Psoas muscle (tissue), 8 donors: ENCODE data around the gene MFAP3L. TPM values are rescaled to one million over a fixed set of nuclear protein-coding genes. Genes with fewer than 3 reads are reported as not detected.
"Not testable (repeated sequence)": the region's sequence is repeated elsewhere in the genome, so short reads cannot be mapped to it uniquely, and the experiment has no call there.

Experiments used
- ATAC-seq, 4 donors: fragments of 200-7000 bp; cut with Tn5 transposase; one replicate each; pipeline ENCODE4 v1.9.1; 2020; ENCODE audit warnings: moderate library complexity in 3 of 4, mild to moderate bottlenecking in 2 of 4
- DNase-seq, 2 donors: peaks; one replicate each; pipeline ENCODE4 v3.0.0-alpha.2; 2020
- H3K27ac ChIP-seq: fragments of 200-600 bp; one replicate; pipeline ENCODE4 v1.8.0; 2022
- H3K27me3 ChIP-seq, 3 donors: fragments of 200-600 bp in 1 of 3; one replicate each; pipeline versions ENCODE4 v1.6.1 to v1.8.0; 2013 to 2022; ENCODE audit warnings: low read length in 2 of 3, mild to moderate bottlenecking in 2 of 3, moderate library complexity in 1 of 3; ENCODE audit not compliant: insufficient read depth in 3 of 3
- H3K36me3 ChIP-seq, 2 donors: fragments of 200-600 bp in 1 of 2; one replicate each; pipeline versions ENCODE4 v1.6.1 to v1.8.0; 2013 to 2022; ENCODE audit warnings: low read depth in 1 of 2, mild to moderate bottlenecking in 1 of 2, moderate library complexity in 1 of 2; ENCODE audit not compliant: insufficient read depth in 1 of 2
- H3K4me1 ChIP-seq: fragments of 200-600 bp; one replicate; pipeline ENCODE4 v1.8.0; 2022
- H3K4me3 ChIP-seq: fragments of 200-600 bp; one replicate; pipeline ENCODE4 v1.8.0; 2022; ENCODE audit warnings: mild to moderate bottlenecking
- H3K9me3 ChIP-seq: fragments of 200-600 bp; one replicate; pipeline ENCODE4 v1.8.0; 2022
- CTCF ChIP-seq: fragments of 200-600 bp; IDR thresholded peaks from one replicate; pipeline ENCODE4 v1.8.0; 2022; ENCODE audit warnings: antibody characterized with exemption
- WGBS, 3 donors: extraction: QIAGEN DNeasy Blood & Tissue Kit; methylation state at CpG; one replicate each; pipeline versions ENCODE4 v1.1.6 to v1.1.7; 2013; 5-methylcytosine and 5-hydroxymethylcytosine counted together
- intact Hi-C, 2 donors: fragments of 100-400 bp; cut with DNase I; formaldehyde crosslinking; loops; one replicate each; pipeline versions ENCODE4 v1.11.0 to v1.14.2; 2022
- polyA plus RNA-seq, 3 donors: library from polyadenylated mRNA; stranded (reverse); fragments of 200-250 nt; gene quantifications; one replicate each; pipeline ENCODE4 v1.2.3, GENCODE V29; 2013
- total RNA-seq, 4 donors: library from RNA; stranded (reverse); fragmentation: NEBNext Ultra II Directional in 2 of 4; extraction: Animal tissue kit (Norgen Biotek cat#: 25700) in 2 of 4; gene quantifications; one replicate each; pipeline versions ENCODE4 v1.2.1 to v1.2.4, GENCODE V29; 2021 to 2023
- donor health status: healthy with polysubstance abuse.
- donor health status: DM: no; HTN: no; CAD: no; lungs with moderate emphysema.
- donor health status: Bipolar disorder and iron deficiency.
- donor health status: healthy.
- donor health status: DM: yes; HTN: yes; CAD: no.
- donor health status: DM: no; HTN: no; CAD: no.
- donor health status: DM: no; HTN: no; CAD: no.
- donor health status: DM: yes; HTN: yes; CAD: no.

MFAP3L gene
- total and polyA plus RNA-seq, 7 donors: 1.8 to 20.1 (median 2.5) TPM

GRCh38 chr4:169955521-169955920, 70.7 kb downstream of the MFAP3L start:
- H3K4me1 ChIP-seq: no peaks in the 10 kb centered on the region
- ATAC-seq: no peak
- H3K27ac ChIP-seq: no peak overlapping the region
- no peaks in the 10 kb centered on the region for H3K36me3 ChIP-seq
- TF ChIP-seq CTCF: no peak
- no peaks in the 10 kb centered on the region for H3K9me3 ChIP-seq
- no peaks in the 10 kb centered on the region for H3K27me3 ChIP-seq
- intact Hi-C loops: no loop called here
- no peak overlapping the region for H3K4me3 ChIP-seq
- no peak for DNase-seq
- WGBS, 3 donors: 82 to 91% (median 84%) methylated on average over 5 of the region's 5 CpGs

GRCh38 chr4:169952236-169953002, 73.8 kb downstream of the MFAP3L start:
- 70 to 73% (median 72%) methylated on average over 4 of the region's 4 CpGs for WGBS, 3 donors
- no peak for ATAC-seq
- Histone ChIP-seq H3K4me3 (no peak overlapping the region), H3K27me3 (no peaks in the 10 kb centered on the region), H3K36me3 (no peaks in the 10 kb centered on the region), H3K27ac (no peak overlapping the region), H3K9me3 (no peaks in the 10 kb centered on the region), H3K4me1 (no peaks in the 10 kb centered on the region)
- intact Hi-C loops: no loop called here
- no peak for TF ChIP-seq CTCF
- DNase-seq: no peak

GRCh38 chr4:169948271-169948670, 77.9 kb downstream of the MFAP3L start:
- H3K36me3 ChIP-seq: no peaks in the 10 kb centered on the region
- ATAC-seq (no peak), DNase-seq (no peak)
- H3K4me3 ChIP-seq: no peak overlapping the region
- no peaks in the 10 kb centered on the region for H3K27me3 ChIP-seq
- H3K4me1 ChIP-seq: no peaks in the 10 kb centered on the region
- H3K27ac ChIP-seq: no peak overlapping the region
- TF ChIP-seq CTCF: no peak
- 33 to 41% (median 35%) methylated on average over 3 of the region's 3 CpGs for WGBS, 3 donors
- H3K9me3 ChIP-seq: no peaks in the 10 kb centered on the region
- intact Hi-C loops: no loop called here

GRCh38 chr4:169945636-169946035, 80.6 kb downstream of the MFAP3L start:
- Histone ChIP-seq H3K4me3 (no peak overlapping the region), H3K27me3 (no peaks in the 10 kb centered on the region), H3K9me3 (no peaks in the 10 kb centered on the region), H3K27ac (no peak overlapping the region), H3K36me3 (no peaks in the 10 kb centered on the region), H3K4me1 (no peaks in the 10 kb centered on the region)
- ATAC-seq (no peak), DNase-seq (no peak)
- 63 to 76% (median 71%) methylated on average over 1 of the region's 1 CpG for WGBS, 3 donors
- no peak for TF ChIP-seq CTCF
- intact Hi-C loops: no loop called here

- H3K27me3 ChIP-seq, H3K9me3 ChIP-seq, H3K4me3 ChIP-seq, H3K4me1 ChIP-seq, H3K27ac ChIP-seq, DNase-seq, H3K36me3 ChIP-seq, intact Hi-C loops, ATAC-seq: not testable (repeated sequence)
- WGBS, 3 donors: 66 to 88% (median 83%) methylated on average over 6 of the region's 6 CpGs
These were observed 82.6 kb downstream of the MFAP3L start for GRCh38 chr4:169943601-169944000.
